Testis (tissue), 3 donors: ENCODE results near the gene MAGEB3. TPM values are rescaled to one million over a fixed set of nuclear protein-coding genes. Genes with fewer than 3 reads are reported as not detected.

Source experiments
- DNase-seq: peaks from one replicate; pipeline ENCODE4 v3.0.0-alpha.2; 2019
- H3K27ac ChIP-seq, 2 donors: fragments of 200-600 bp; sonication (generic); one replicate each; pipeline ENCODE4 v1.5.1; 2019
- H3K27me3 ChIP-seq: fragments of 200-600 bp; sonication (generic); one replicate; pipeline ENCODE4 v1.5.1; 2019
- H3K36me3 ChIP-seq: fragments of 200-600 bp; sonication (generic); one replicate; pipeline ENCODE4 v1.5.1; 2017; ENCODE audit warnings: low read depth; ENCODE audit errors: missing control alignments
- H3K4me1 ChIP-seq: fragments of 200-600 bp; sonication (generic); one replicate; pipeline ENCODE4 v1.5.1; 2019
- H3K4me3 ChIP-seq, 2 donors: fragments of 200-600 bp; sonication (generic); one replicate each; pipeline ENCODE4 v1.5.1; 2017 to 2019
- H3K9me3 ChIP-seq: fragments of 200-600 bp; sonication (generic); one replicate; pipeline ENCODE4 v1.5.1; 2017
- POLR2A ChIP-seq: fragments of 450-650 bp; IDR thresholded peaks from one replicate; pipeline ENCODE4 v1.6.1; 2017; ENCODE audit warnings: antibody characterized with exemption, mild to moderate bottlenecking, moderate library complexity
- WGBS, 2 donors: methylation state at CpG; one replicate each; pipeline ENCODE4 v1.1.5; 2018; 5-methylcytosine and 5-hydroxymethylcytosine counted together
- intact Hi-C: fragments of 100-400 bp; cut with DNase I; formaldehyde crosslinking; loops from one replicate; pipeline ENCODE4 v1.15.1; 2023; ENCODE audit warnings: low total_unique reads
- polyA plus RNA-seq: library from polyadenylated mRNA; stranded (reverse); fragments of 350-450 nt; fragmentation: Illumina TruSeq; extraction: RNeasy Lipid Tissue Mini Kit (QIAGEN cat#74804); gene quantifications from one replicate; pipeline ENCODE4 v1.2.3, GENCODE V29; 2014; ENCODE audit warnings: low read depth, low replicate concordance; ENCODE audit not compliant: insufficient read depth
- total RNA-seq, 2 donors: library from RNA; depleted of rRNA; stranded (reverse); fragments of >200 nt; gene quantifications; one replicate each; pipeline ENCODE4 v1.2.3, GENCODE V29; 2016
- TF ChIP-seq, protein P1 (sequence below), 3 experiments: fragments of 450-650 bp in 2 of 3; fragments of 200-600 bp in 1 of 3; sonication (generic) in 1 of 3; IDR thresholded peaks; one replicate each; pipeline ENCODE4 v1.5.1; 2016 to 2019; ENCODE audit warnings: antibody characterized with exemption in 3 of 3, mild to moderate bottlenecking in 2 of 3, moderate library complexity in 1 of 3

MAGEB3 gene
- total and polyA plus RNA-seq, 3 donors from 2014 or later: 8.8 to 10.8 (median 10.4) TPM

DNA sequence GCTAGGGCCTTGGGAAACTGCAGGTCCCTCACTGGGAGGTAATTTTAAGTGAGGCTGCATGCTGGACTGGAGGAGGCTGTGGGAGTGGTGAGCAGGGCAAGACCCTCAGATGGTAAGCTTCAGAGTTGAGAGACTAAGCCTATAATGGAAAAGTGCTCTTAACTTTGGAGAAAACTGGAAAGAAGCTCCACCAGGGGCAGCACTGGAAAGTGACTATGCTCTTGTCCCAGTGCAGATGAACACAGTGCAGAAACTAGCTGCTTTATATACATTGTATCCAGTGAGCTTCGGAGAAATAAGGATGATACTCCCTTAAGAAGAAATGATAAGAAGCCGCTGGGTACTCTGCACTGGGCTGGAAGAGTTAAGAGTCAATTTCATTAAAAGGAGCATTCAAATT lies 18.3 kb upstream of the MAGEB3 start:
- intact Hi-C loops: no loop called here
- 43 to 49% methylated on average over 2 of the region's 2 CpGs for WGBS, 2 donors
- Histone ChIP-seq H3K27me3 (no peaks in the 10 kb centered on the region), H3K4me3 (no peak overlapping the region), H3K27ac (no peak overlapping the region), H3K9me3 (no peaks in the 10 kb centered on the region), H3K4me1 (no peaks in the 10 kb centered on the region), H3K36me3 (no peaks in the 10 kb centered on the region)
- TF ChIP-seq, protein P1, sequence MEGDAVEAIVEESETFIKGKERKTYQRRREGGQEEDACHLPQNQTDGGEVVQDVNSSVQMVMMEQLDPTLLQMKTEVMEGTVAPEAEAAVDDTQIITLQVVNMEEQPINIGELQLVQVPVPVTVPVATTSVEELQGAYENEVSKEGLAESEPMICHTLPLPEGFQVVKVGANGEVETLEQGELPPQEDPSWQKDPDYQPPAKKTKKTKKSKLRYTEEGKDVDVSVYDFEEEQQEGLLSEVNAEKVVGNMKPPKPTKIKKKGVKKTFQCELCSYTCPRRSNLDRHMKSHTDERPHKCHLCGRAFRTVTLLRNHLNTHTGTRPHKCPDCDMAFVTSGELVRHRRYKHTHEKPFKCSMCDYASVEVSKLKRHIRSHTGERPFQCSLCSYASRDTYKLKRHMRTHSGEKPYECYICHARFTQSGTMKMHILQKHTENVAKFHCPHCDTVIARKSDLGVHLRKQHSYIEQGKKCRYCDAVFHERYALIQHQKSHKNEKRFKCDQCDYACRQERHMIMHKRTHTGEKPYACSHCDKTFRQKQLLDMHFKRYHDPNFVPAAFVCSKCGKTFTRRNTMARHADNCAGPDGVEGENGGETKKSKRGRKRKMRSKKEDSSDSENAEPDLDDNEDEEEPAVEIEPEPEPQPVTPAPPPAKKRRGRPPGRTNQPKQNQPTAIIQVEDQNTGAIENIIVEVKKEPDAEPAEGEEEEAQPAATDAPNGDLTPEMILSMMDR (IDR thresholded peaks at IDR 0.05): peak in 1 of 3 experiments; percentile 17
- TF ChIP-seq POLR2A: no peak
- peak; percentile 46 for DNase-seq

DNA sequence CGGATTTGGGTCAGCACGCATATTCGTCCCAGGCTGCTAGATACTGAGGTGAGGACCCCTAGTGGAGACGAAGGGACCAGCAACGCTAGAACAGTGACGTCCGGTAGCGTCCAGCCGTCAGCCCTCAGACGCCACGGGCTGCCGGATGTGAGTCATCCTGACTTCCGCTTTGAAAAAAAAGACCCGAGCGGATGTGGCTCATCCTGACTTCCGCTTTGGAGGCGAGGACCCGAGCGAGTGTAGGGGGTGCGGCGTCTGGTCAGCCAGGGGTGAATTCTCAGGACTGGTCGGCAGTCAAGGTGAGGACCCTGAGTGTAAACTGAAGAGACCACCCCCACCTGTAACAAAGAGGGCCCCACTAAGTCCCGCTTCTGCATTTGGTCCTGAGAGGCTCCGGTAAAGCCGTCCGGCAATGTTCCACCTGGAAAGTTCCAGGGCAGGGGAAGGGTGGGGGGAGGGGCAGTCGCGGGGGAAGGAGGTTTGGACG lies 15.1 kb upstream of the MAGEB3 start, which contains the start of gene MAGEB2:
TSS of gene MAGEB2 (plus strand) at position 207 of the 487 bp plus-strand sequence. CDS start 3,018 bp downstream, outside the sequence.
- H3K4me3 ChIP-seq: peak within 1 kb of the TSS in 1 of 2 donors; percentile 21
- H3K36me3 ChIP-seq: no peaks in the 10 kb centered on the region
- 87% methylated on average over 28 of the region's 29 CpGs; no CpG with 5 or more reads in 1 of the 2 donors for WGBS, 2 donors
- H3K27ac ChIP-seq: no peak within 1 kb of the TSS
- H3K27me3 ChIP-seq: no peaks in the 10 kb centered on the region
- peak; percentile 59 for DNase-seq
- intact Hi-C loops: no loop called here
- TF ChIP-seq POLR2A: no peak
- TF ChIP-seq, protein P1 (IDR thresholded peaks at IDR 0.05): no peak
- no peaks in the 10 kb centered on the region for H3K4me1 ChIP-seq
- H3K9me3 ChIP-seq: no peaks in the 10 kb centered on the region

DNA sequence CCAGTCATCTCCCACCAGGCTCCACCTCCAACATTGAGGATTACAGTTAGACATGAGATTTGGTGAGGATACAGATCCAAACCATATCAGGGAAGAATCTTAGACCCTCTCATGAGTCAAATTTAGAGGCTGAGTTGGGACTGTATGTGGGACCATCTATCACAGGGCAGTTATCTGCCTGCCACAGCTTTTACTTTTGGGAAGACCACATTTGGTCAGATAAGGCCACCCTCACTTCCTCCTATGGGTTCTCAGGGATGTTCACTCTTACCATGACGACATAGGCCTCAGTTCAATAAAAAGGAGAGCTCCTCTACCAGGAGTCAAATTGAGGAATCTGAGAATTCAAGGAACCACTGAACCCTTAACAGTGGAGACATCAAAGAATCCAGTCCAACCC lies 13.0 kb upstream of the MAGEB3 start:
- WGBS, 2 donors: 60 to 73% methylated on average over 1 of the region's 1 CpG
- Histone ChIP-seq H3K36me3 (no peaks in the 10 kb centered on the region), H3K4me1 (no peaks in the 10 kb centered on the region), H3K27ac (no peak overlapping the region), H3K27me3 (no peaks in the 10 kb centered on the region), H3K9me3 (no peaks in the 10 kb centered on the region), H3K4me3 (no peak overlapping the region)
- intact Hi-C loops: no loop called here
- no peak for DNase-seq
- TF ChIP-seq, protein P1 (IDR thresholded peaks at IDR 0.05): no peak
- TF ChIP-seq POLR2A: no peak

DNA sequence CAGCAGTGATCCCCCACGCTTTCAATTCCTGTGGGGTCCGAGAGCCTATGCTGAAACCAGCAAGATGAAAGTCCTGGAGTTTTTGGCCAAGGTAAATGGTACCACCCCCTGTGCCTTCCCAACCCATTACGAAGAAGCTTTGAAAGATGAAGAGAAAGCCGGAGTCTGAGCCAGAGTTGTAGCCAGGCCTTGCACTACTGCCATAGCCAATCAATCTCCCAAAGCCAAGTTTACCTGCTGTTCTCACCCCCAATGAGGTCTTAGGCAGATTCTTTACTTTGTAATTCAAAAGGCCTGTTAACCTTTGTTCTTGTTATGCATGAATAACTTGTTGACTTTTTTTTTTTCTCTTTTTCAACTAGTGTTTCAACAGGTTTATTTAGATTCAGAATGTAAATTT lies 11.1 kb upstream of the MAGEB3 start:
- TF ChIP-seq POLR2A: no peak
- TF ChIP-seq, protein P1 (IDR thresholded peaks at IDR 0.05): no peak
- no peak overlapping the region for H3K4me3 ChIP-seq
- H3K36me3 ChIP-seq: no peaks in the 10 kb centered on the region
- no peaks in the 10 kb centered on the region for H3K4me1 ChIP-seq
- WGBS, 2 donors: 94 to 100% methylated on average over 4 of the region's 4 CpGs
- no peak for DNase-seq
- H3K9me3 ChIP-seq: no peaks in the 10 kb centered on the region
- H3K27ac ChIP-seq: no peak overlapping the region
- H3K27me3 ChIP-seq: no peaks in the 10 kb centered on the region
- intact Hi-C loops: no loop called here

DNA sequence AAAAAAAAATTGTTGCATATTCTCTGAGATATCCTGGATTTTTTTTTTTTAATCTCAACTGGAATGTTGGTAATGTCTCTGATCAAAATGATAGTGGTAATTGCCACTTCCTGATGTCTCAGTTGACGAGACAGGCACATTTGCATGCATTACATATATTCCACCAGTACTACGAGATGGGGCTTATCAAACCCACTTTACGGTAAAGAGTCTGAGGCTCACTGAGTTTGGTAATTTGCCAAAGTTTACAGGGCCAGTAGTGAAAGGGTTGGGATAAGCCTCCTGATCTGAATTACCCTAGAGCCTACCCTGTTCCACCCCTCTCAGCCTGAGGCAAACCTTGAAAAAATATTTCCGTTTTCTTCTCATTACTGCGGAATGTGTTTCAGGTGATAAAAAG lies 9.8 kb upstream of the MAGEB3 start:
- Histone ChIP-seq H3K9me3 (no peaks in the 10 kb centered on the region), H3K27ac (no peak overlapping the region), H3K4me1 (no peaks in the 10 kb centered on the region), H3K27me3 (no peaks in the 10 kb centered on the region), H3K4me3 (no peak overlapping the region), H3K36me3 (no peaks in the 10 kb centered on the region)
- no peak for DNase-seq
- TF ChIP-seq POLR2A: no peak
- TF ChIP-seq, protein P1 (IDR thresholded peaks at IDR 0.05): no peak
- intact Hi-C loops: no loop called here
- WGBS, 2 donors: 42 to 74% methylated on average over 5 of the region's 5 CpGs
